Activated naive CD4-positive, alpha-beta T cell treated with Interleukin-2 at 50 U/mL for 16 hours (primary cell): ENCODE data around the gene TUBA3E.
"Not testable (repeated sequence)": the region's sequence is repeated elsewhere in the genome, so short reads cannot be mapped to it uniquely, and the experiment has no call there.

ENCODE experiments used
- DNase-seq: peaks from one replicate; pipeline ENCODE4 v3.0.0-alpha.2; 2020

Gene TUBA3E

DNA sequence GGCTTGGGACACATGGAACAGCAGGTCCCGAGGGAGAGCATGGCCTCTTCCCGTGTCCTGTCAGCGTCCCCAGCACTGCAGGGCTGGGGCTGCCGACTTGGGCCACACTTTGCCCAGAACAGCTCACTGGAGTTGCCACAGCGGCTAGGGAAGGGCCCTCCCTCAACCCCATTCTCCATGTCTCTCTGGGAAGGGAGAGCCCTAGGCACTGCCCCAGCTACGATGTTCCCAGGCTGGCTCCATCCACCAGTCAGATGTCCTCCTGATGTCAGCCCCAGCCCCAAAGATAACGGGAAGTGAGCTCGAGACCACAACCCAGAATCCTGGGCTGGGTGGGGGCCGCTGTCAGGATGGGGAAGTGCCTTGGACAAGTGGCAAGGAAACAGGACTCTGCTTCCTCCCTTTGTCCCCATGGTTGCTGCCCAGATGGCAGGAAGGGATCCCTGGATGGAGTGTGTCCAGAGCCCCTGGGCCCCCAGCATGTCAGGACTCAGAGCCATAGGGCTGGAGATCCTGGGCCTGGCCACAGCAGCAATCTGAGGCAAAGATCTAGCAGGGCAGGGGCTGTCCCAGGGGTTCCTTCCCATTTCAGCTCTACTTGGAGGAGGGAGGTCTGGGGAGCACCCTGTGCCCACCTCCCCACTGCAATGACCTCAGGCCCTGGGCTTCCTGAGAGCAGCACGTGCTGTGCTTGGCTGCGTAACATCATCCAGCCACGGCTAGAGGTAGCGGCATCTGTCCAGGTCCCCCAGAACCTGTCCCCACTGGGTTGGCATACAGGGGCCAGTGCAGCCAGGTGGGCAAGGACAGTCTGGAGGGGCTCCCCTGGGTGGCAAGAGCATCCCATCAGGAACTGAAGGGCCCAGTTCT is 55.6 kb downstream of the TUBA3E start:
- not testable (repeated sequence) for DNase-seq
